HEK293 (cell line): Measurements from ENCODE around the gene NANOS3.

Experiments used
- CTCF ChIA-PET: fragments of 350-600 bp; formaldehyde crosslinking; extraction: SDS; loops from one replicate; lab custom pipeline; 2021; ENCODE audit warnings: antibody characterized with exemption; lab: Yijun Ruan, JAX
- POLR2A ChIA-PET: fragments of 300-600 bp; formaldehyde crosslinking; extraction: SDS; loops from one replicate; lab custom pipeline; 2020; ENCODE audit warnings: antibody characterized with exemption, inconsistent platforms; lab: Yijun Ruan, JAX
- H3K27ac ChIP-seq: fragments of 200-500 bp; sonication (Bioruptor generic); 2 replicates; pipeline ENCODE4 v1.5.1; 2014; ENCODE audit warnings: low read depth, low read length, control low read depth, inconsistent platforms; ENCODE audit errors: extremely low read depth
- H3K36me3 ChIP-seq, 2 experiments: fragments of 200-500 bp in 1 of 2; sonication (Bioruptor generic) in 1 of 2; 1 replicate in 1 of 2; 2 replicates in 1 of 2; pipeline ENCODE4 v1.5.1; 2014 to 2017; ENCODE audit warnings: inconsistent platforms in 2 of 2, low read length in 2 of 2; ENCODE audit not compliant: control insufficient read depth in 2 of 2, insufficient read depth in 1 of 2
- H3K4me1 ChIP-seq: fragments of 200-500 bp; sonication (Bioruptor generic); 2 replicates; pipeline ENCODE4 v1.5.1; 2014; ENCODE audit warnings: mild to moderate bottlenecking, low read length, inconsistent platforms; ENCODE audit not compliant: control insufficient read depth, insufficient read depth
- H3K4me3 ChIP-seq: 2 replicates; pipeline ENCODE4 v1.5.1; 2011; ENCODE audit warnings: low read depth, mild to moderate bottlenecking, control low read depth, low read length, moderate library complexity
- H3K9me3 ChIP-seq: fragments of 200-500 bp; sonication (Bioruptor generic); 2 replicates; pipeline ENCODE4 v1.5.1; 2014; ENCODE audit warnings: low read depth, low read length, inconsistent platforms; ENCODE audit not compliant: control insufficient read depth, insufficient read depth
- GFI1B ChIP-seq: fragments of 450-650 bp; formaldehyde crosslinking; IDR thresholded peaks from 2 replicates; pipeline ENCODE4 v1.5.1; 2016; ENCODE audit warnings: missing biosample characterization, missing genetic modification characterization
- HOXA7 ChIP-seq: sonication (generic); formaldehyde crosslinking; IDR thresholded peaks from 2 replicates; pipeline ENCODE4 v1.8.1; 2022; ENCODE audit warnings: missing genetic modification reagents, borderline replicate concordance
- KLF16 ChIP-seq: fragments of 450-650 bp; formaldehyde crosslinking; IDR thresholded peaks from 2 replicates; pipeline ENCODE4 v1.5.1; 2017; ENCODE audit warnings: missing biosample characterization, missing genetic modification characterization
- PRDM2 ChIP-seq: fragments of 450-650 bp; formaldehyde crosslinking; IDR thresholded peaks from 2 replicates; pipeline ENCODE4 v1.5.1; 2016; ENCODE audit warnings: missing biosample characterization, missing genetic modification characterization, borderline replicate concordance
- PRDM4 ChIP-seq: fragments of 450-650 bp; formaldehyde crosslinking; IDR thresholded peaks from 2 replicates; pipeline ENCODE4 v1.5.1; 2017; ENCODE audit warnings: missing biosample characterization, missing genetic modification characterization
- SP3 ChIP-seq: fragments of 450-650 bp; formaldehyde crosslinking; IDR thresholded peaks from 2 replicates; pipeline ENCODE4 v1.5.1; 2016; ENCODE audit warnings: missing biosample characterization, missing genetic modification characterization
- ZEB2 ChIP-seq: fragments of 450-650 bp; formaldehyde crosslinking; IDR thresholded peaks from 2 replicates; pipeline ENCODE4 v1.5.1; 2016; ENCODE audit warnings: missing biosample characterization, missing genetic modification characterization
- ZNF121 ChIP-seq: fragments of 450-650 bp; formaldehyde crosslinking; IDR thresholded peaks from 2 replicates; pipeline ENCODE4 v1.5.1; 2016; ENCODE audit warnings: missing biosample characterization, missing genetic modification characterization
- ZNF239 ChIP-seq: fragments of 450-650 bp; formaldehyde crosslinking; IDR thresholded peaks from 2 replicates; pipeline ENCODE4 v1.5.1; 2016; ENCODE audit warnings: missing biosample characterization, missing genetic modification characterization
- ZNF362 ChIP-seq: fragments of 450-650 bp; formaldehyde crosslinking; IDR thresholded peaks from 2 replicates; pipeline ENCODE4 v1.5.1; 2016; ENCODE audit warnings: missing biosample characterization, missing genetic modification characterization
- ZNF488 ChIP-seq: fragments of 450-650 bp; formaldehyde crosslinking; IDR thresholded peaks from 2 replicates; pipeline ENCODE4 v1.5.1; 2016; ENCODE audit warnings: missing biosample characterization, missing genetic modification characterization
- ZNF518A ChIP-seq: fragments of 450-650 bp; formaldehyde crosslinking; conservative IDR thresholded peaks from 2 replicates; pipeline ENCODE4 v1.5.1; 2016; ENCODE audit warnings: low read depth, missing biosample characterization, missing genetic modification characterization
- ZNF580 ChIP-seq: fragments of 450-650 bp; formaldehyde crosslinking; IDR thresholded peaks from 2 replicates; pipeline ENCODE4 v1.5.1; 2016; ENCODE audit warnings: missing biosample characterization, missing genetic modification characterization
- ZXDB ChIP-seq: fragments of 450-650 bp; formaldehyde crosslinking; IDR thresholded peaks from 2 replicates; pipeline ENCODE4 v1.5.1; 2016; ENCODE audit warnings: missing biosample characterization, missing genetic modification characterization

Gene NANOS3

GRCh38 chr19:13926715-13927114 lies 49.8 kb downstream of the NANOS3 start:
- H3K9me3 ChIP-seq = no peaks in the 10 kb centered on the region
- CTCF ChIA-PET = interaction anchor here (0.6 kb wide), 1 partner anchor 93 kb away, joined by 6 read pairs; no protein-coding TSS in a partner anchor
- TF ChIP-seq SP3 (no peak), PRDM2 (tag by site-specific recombination) (no peak), ZNF239 (no peak), GFI1B (tag by site-specific recombination) (no peak), ZEB2 (no peak), ZNF580 (no peak), PRDM4 (tag by site-specific recombination) (no peak), ZNF362 (tag by site-specific recombination) (no peak), HOXA7 (CRISPR knock-in tag) (no peak), ZNF121 (tag by site-specific recombination) (no peak), ZXDB (no peak), ZNF518A (tag by site-specific recombination) (no peak), KLF16 (tag by site-specific recombination) (no peak), ZNF488 (tag by site-specific recombination) (no peak)
- H3K4me1 ChIP-seq = no peaks in the 10 kb centered on the region
- H3K4me3 ChIP-seq = no peak overlapping the region
- POLR2A ChIA-PET = no interaction called here
- peaks cover 22 to 71% of the 10 kb centered on the region in 2 experiments; a peak in 2 of 3 replicates for H3K36me3 ChIP-seq
- no peak overlapping the region for H3K27ac ChIP-seq
